22Rv1 (cell line): ENCODE measurements around the gene ATG4C.

Experiments
- ZFX ChIP-seq: fragments of 450-650 bp; IDR thresholded peaks from 2 replicates; pipeline ENCODE4 v1.6.1; 2017; ENCODE audit warnings: antibody characterized with exemption, borderline replicate concordance
- TF ChIP-seq, protein P1 (sequence below): fragments of 450-650 bp; IDR thresholded peaks from 2 replicates; pipeline ENCODE4 v1.5.1; 2017; ENCODE audit warnings: mild to moderate bottlenecking

DNA sequence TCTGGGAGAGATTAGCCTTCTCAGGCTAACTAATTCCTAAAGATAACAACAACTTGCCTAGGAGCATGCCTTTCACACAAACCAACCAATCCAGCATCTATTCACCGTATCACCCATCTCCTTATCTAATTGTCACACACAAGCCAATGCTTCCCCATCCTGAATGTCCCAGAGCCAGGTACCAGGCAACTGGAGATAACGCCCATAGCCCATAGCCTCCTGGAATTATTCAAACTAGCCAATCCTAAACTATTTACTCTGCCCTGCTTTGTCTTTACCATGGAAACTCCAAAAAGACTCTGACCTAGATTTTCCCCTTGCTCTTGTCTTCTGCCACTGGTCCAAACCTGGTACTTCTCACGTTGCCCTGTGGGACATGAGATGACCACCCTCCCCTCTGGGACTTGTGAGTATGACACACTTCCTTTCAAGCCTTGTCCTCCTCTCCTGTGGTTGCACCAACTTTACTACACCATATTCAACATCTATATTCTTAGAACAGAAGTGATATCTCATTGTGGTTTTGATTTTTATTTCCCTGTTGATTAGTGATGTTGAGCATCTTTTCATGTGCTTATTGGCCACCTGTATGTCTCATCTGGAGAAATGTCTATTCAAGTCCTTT is 8.8 kb upstream of the ATG4C start:
- TF ChIP-seq, protein P1, sequence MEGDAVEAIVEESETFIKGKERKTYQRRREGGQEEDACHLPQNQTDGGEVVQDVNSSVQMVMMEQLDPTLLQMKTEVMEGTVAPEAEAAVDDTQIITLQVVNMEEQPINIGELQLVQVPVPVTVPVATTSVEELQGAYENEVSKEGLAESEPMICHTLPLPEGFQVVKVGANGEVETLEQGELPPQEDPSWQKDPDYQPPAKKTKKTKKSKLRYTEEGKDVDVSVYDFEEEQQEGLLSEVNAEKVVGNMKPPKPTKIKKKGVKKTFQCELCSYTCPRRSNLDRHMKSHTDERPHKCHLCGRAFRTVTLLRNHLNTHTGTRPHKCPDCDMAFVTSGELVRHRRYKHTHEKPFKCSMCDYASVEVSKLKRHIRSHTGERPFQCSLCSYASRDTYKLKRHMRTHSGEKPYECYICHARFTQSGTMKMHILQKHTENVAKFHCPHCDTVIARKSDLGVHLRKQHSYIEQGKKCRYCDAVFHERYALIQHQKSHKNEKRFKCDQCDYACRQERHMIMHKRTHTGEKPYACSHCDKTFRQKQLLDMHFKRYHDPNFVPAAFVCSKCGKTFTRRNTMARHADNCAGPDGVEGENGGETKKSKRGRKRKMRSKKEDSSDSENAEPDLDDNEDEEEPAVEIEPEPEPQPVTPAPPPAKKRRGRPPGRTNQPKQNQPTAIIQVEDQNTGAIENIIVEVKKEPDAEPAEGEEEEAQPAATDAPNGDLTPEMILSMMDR = no peak
- TF ChIP-seq ZFX = no peak
